DND-41 (cell line): Measurements from ENCODE around the gene RADIL.
"Not testable (repeated sequence)": the region's sequence is repeated elsewhere in the genome, so short reads cannot be mapped to it uniquely, and the experiment has no call there.

ENCODE experiments used
- CTCF ChIP-seq: IDR thresholded peaks from 2 replicates; pipeline ENCODE4 v1.5.1; 2012; ENCODE audit warnings: borderline replicate concordance, low read length, moderate library complexity, mild to moderate bottlenecking; ENCODE audit not compliant: poor library complexity, severe bottlenecking; ENCODE audit errors: extremely low read depth
- EZH2 ChIP-seq: IDR thresholded peaks from 3 replicates; pipeline ENCODE4 v1.6.1; 2012; ENCODE audit warnings: borderline replicate concordance, low read depth, mild to moderate bottlenecking, moderate library complexity, low read length, inconsistent platforms; ENCODE audit not compliant: severe bottlenecking

GRCh38 chr7:4802577-4802976 lies 80.9 kb downstream of the RADIL start:
- TF ChIP-seq CTCF, EZH2: not testable (repeated sequence)
